Stimulated activated effector memory CD8-positive, alpha-beta T cell treated with anti-CD3 and anti-CD28 coated beads, Interleukin-12 subunit alpha, Interleukin-12 subunit beta, amount 100 ng/mL, for 72 hours (primary cell): Measurements from ENCODE around the gene SLC9C1.
"Not testable (repeated sequence)": the region's sequence is repeated elsewhere in the genome, so short reads cannot be mapped to it uniquely, and the experiment has no call there.

ENCODE experiments used
- ATAC-seq: fragments of 150-1000 bp; cut with Tn5 transposase; 2 replicates; pipeline ENCODE4 v1.10.0; 2021
- DNase-seq, 2 donors: peaks; one replicate each; pipeline ENCODE4 v3.0.0; 2021 to 2022; ENCODE audit warnings: low spot score in 2 of 2
- H3K27ac Mint-ChIP-seq: one replicate; pipeline ENCODE4 v1.8.0; 2022; ENCODE audit warnings: mild to moderate bottlenecking, mixed read lengths
- H3K36me3 Mint-ChIP-seq: one replicate; pipeline ENCODE4 v1.8.0; 2022; ENCODE audit warnings: mild to moderate bottlenecking, mixed read lengths
- H3K4me1 Mint-ChIP-seq: one replicate; pipeline ENCODE4 v1.8.0; 2022; ENCODE audit warnings: mixed read lengths
- H3K4me3 Mint-ChIP-seq: one replicate; pipeline ENCODE4 v1.8.0; 2022; ENCODE audit warnings: mild to moderate bottlenecking, mixed read lengths
- H3K9me3 Mint-ChIP-seq: one replicate; pipeline ENCODE4 v1.8.0; 2022; ENCODE audit warnings: mixed read lengths

The SLC9C1 gene

GRCh38 chr3:112273536-112273935 lies 20.5 kb downstream of the SLC9C1 start:
- no peaks in the 10 kb centered on the region for H3K36me3 Mint-ChIP-seq
- ATAC-seq = no peak
- no peaks in the 10 kb centered on the region for H3K9me3 Mint-ChIP-seq
- DNase-seq = no peak
- H3K4me1 Mint-ChIP-seq = no peaks in the 10 kb centered on the region
- H3K27ac Mint-ChIP-seq = no peak overlapping the region
- no peak overlapping the region for H3K4me3 Mint-ChIP-seq

- H3K4me1 Mint-ChIP-seq = peaks cover 6% of the 10 kb centered on the region
- no peak overlapping the region for H3K4me3 Mint-ChIP-seq
- peaks cover 3% of the 10 kb centered on the region for H3K9me3 Mint-ChIP-seq
- H3K27ac Mint-ChIP-seq = no peak overlapping the region
- ATAC-seq (no peak), DNase-seq (no peak)
- no peaks in the 10 kb centered on the region for H3K36me3 Mint-ChIP-seq
Measured at GRCh38 chr3:112261742-112262141, 32.3 kb downstream of the SLC9C1 start.

GRCh38 chr3:112260563-112260962 lies 33.5 kb downstream of the SLC9C1 start:
- no peak overlapping the region for H3K4me3 Mint-ChIP-seq
- peak; percentile 55 for ATAC-seq
- H3K36me3 Mint-ChIP-seq = no peaks in the 10 kb centered on the region
- no peak for DNase-seq
- no peak overlapping the region for H3K27ac Mint-ChIP-seq
- H3K9me3 Mint-ChIP-seq = peaks cover 3% of the 10 kb centered on the region
- H3K4me1 Mint-ChIP-seq = peaks cover 6% of the 10 kb centered on the region

GRCh38 chr3:112253301-112253971 lies 40.6 kb downstream of the SLC9C1 start:
- Mint-ChIP-seq H3K9me3 (peaks cover 3% of the 10 kb centered on the region), H3K36me3 (no peaks in the 10 kb centered on the region), H3K4me3 (no peak overlapping the region), H3K4me1 (no peaks in the 10 kb centered on the region), H3K27ac (no peak overlapping the region)
- DNase-seq = no peak
- ATAC-seq = no peak

- Mint-ChIP-seq H3K36me3 (no peaks in the 10 kb centered on the region), H3K27ac (no peak overlapping the region), H3K9me3 (no peaks in the 10 kb centered on the region), H3K4me3 (no peak overlapping the region), H3K4me1 (no peaks in the 10 kb centered on the region)
- ATAC-seq (peak; percentile 70), DNase-seq (no peak)
Measured at GRCh38 chr3:112247900-112248299, 46.1 kb downstream of the SLC9C1 start.

GRCh38 chr3:112247350-112247749 lies 46.7 kb downstream of the SLC9C1 start:
- Mint-ChIP-seq H3K4me1 (no peaks in the 10 kb centered on the region), H3K36me3 (no peaks in the 10 kb centered on the region), H3K9me3 (no peaks in the 10 kb centered on the region), H3K27ac (no peak overlapping the region), H3K4me3 (no peak overlapping the region)
- DNase-seq (no peak), ATAC-seq (no peak)

GRCh38 chr3:112233083-112233482 lies 60.9 kb downstream of the SLC9C1 start:
- Mint-ChIP-seq H3K27ac (no peak overlapping the region), H3K4me1 (no peaks in the 10 kb centered on the region), H3K4me3 (no peak overlapping the region), H3K9me3 (peaks cover 4% of the 10 kb centered on the region), H3K36me3 (no peaks in the 10 kb centered on the region)
- DNase-seq (no peak), ATAC-seq (no peak)

- no peak for DNase-seq
- H3K27ac Mint-ChIP-seq = no peak overlapping the region
- H3K4me3 Mint-ChIP-seq = no peak overlapping the region
- H3K36me3 Mint-ChIP-seq = no peaks in the 10 kb centered on the region
- peak; percentile 31 for ATAC-seq
- peaks cover 7% of the 10 kb centered on the region for H3K9me3 Mint-ChIP-seq
- H3K4me1 Mint-ChIP-seq = no peaks in the 10 kb centered on the region
Measured at GRCh38 chr3:112231727-112232126, 62.3 kb downstream of the SLC9C1 start.

GRCh38 chr3:112230033-112230432 lies 64.0 kb downstream of the SLC9C1 start:
- H3K4me3 Mint-ChIP-seq = no peak overlapping the region
- no peaks in the 10 kb centered on the region for H3K4me1 Mint-ChIP-seq
- H3K36me3 Mint-ChIP-seq = no peaks in the 10 kb centered on the region
- DNase-seq (no peak), ATAC-seq (no peak)
- peaks cover 20% of the 10 kb centered on the region for H3K9me3 Mint-ChIP-seq
- no peak overlapping the region for H3K27ac Mint-ChIP-seq

GRCh38 chr3:112228786-112229185 lies 65.2 kb downstream of the SLC9C1 start:
- Mint-ChIP-seq H3K4me3 (no peak overlapping the region), H3K4me1 (no peaks in the 10 kb centered on the region), H3K36me3 (no peaks in the 10 kb centered on the region), H3K9me3 (peaks cover 25% of the 10 kb centered on the region), H3K27ac (no peak overlapping the region)
- DNase-seq = no peak
- no peak for ATAC-seq

- Mint-ChIP-seq H3K4me1 (no peaks in the 10 kb centered on the region), H3K36me3 (no peaks in the 10 kb centered on the region), H3K4me3 (no peak overlapping the region), H3K9me3 (no peaks in the 10 kb centered on the region), H3K27ac (no peak overlapping the region)
- DNase-seq (no peak), ATAC-seq (no peak)
Measured at GRCh38 chr3:112200317-112200666, 93.7 kb downstream of the SLC9C1 start.

GRCh38 chr3:112199622-112200316 lies 94.2 kb downstream of the SLC9C1 start:
- Mint-ChIP-seq H3K4me3 (no peak overlapping the region), H3K36me3 (no peaks in the 10 kb centered on the region), H3K4me1 (no peaks in the 10 kb centered on the region), H3K27ac (no peak overlapping the region), H3K9me3 (no peaks in the 10 kb centered on the region)
- DNase-seq = no peak
- no peak for ATAC-seq

- no peak overlapping the region for H3K27ac Mint-ChIP-seq
- DNase-seq (no peak), ATAC-seq (no peak)
- H3K36me3 Mint-ChIP-seq = no peaks in the 10 kb centered on the region
- no peaks in the 10 kb centered on the region for H3K4me1 Mint-ChIP-seq
- no peak overlapping the region for H3K4me3 Mint-ChIP-seq
- H3K9me3 Mint-ChIP-seq = peaks cover 9% of the 10 kb centered on the region
Measured at GRCh38 chr3:112197131-112197530, 96.9 kb downstream of the SLC9C1 start.

GRCh38 chr3:112187300-112187699 lies 106.7 kb downstream of the SLC9C1 start:
- H3K9me3 Mint-ChIP-seq = peaks cover 4% of the 10 kb centered on the region
- ATAC-seq (no peak), DNase-seq (no peak)
- H3K4me1 Mint-ChIP-seq = no peaks in the 10 kb centered on the region
- no peaks in the 10 kb centered on the region for H3K36me3 Mint-ChIP-seq
- no peak overlapping the region for H3K4me3 Mint-ChIP-seq
- no peak overlapping the region for H3K27ac Mint-ChIP-seq

- not testable (repeated sequence) for H3K4me3 Mint-ChIP-seq, H3K4me1 Mint-ChIP-seq, H3K27ac Mint-ChIP-seq, H3K36me3 Mint-ChIP-seq, H3K9me3 Mint-ChIP-seq, DNase-seq
- peak; percentile 50 for ATAC-seq
Measured at GRCh38 chr3:112185423-112186035, 108.5 kb downstream of the SLC9C1 start.

- Mint-ChIP-seq H3K4me3 (no peak overlapping the region), H3K9me3 (no peaks in the 10 kb centered on the region), H3K4me1 (no peaks in the 10 kb centered on the region), H3K36me3 (no peaks in the 10 kb centered on the region), H3K27ac (no peak overlapping the region)
- DNase-seq (no peak), ATAC-seq (peak; percentile 45)
Measured at GRCh38 chr3:112175646-112176045, 118.4 kb downstream of the SLC9C1 start.
